ENCODE data around the gene TLL1. TPM values are rescaled to one million over a fixed set of nuclear protein-coding genes. Genes with fewer than 3 reads are reported as not detected.

The TLL1 gene
- total RNA-seq, 1 experiment from 2014 or later: 0.63 TPM

- no peak for DNase-seq (ENCODE audit: low spot score)
- TF ChIP-seq PRRX2 (CRISPR knock-in tag; IDR thresholded peaks at IDR 0.05): no peak
- TF ChIP-seq HMGA2 (CRISPR knock-in tag; IDR thresholded peaks at IDR 0.05): no peak
- no peak for TF ChIP-seq E2F1 (CRISPR knock-in tag; IDR thresholded peaks at IDR 0.05)
- no peak for TF ChIP-seq ZNF532 (CRISPR knock-in tag; IDR thresholded peaks at IDR 0.05; ENCODE audit: borderline replicate concordance)
- TF ChIP-seq KAT7 (CRISPR knock-in tag; IDR thresholded peaks at IDR 0.05; ENCODE audit: borderline replicate concordance): no peak
- TF ChIP-seq, protein P1, sequence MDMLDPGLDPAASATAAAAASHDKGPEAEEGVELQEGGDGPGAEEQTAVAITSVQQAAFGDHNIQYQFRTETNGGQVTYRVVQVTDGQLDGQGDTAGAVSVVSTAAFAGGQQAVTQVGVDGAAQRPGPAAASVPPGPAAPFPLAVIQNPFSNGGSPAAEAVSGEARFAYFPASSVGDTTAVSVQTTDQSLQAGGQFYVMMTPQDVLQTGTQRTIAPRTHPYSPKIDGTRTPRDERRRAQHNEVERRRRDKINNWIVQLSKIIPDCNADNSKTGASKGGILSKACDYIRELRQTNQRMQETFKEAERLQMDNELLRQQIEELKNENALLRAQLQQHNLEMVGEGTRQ (CRISPR knock-in tag; IDR thresholded peaks at IDR 0.05): no peak
- no peak for TF ChIP-seq FOXK1 (CRISPR knock-in tag; IDR thresholded peaks at IDR 0.05)
- TF ChIP-seq MAX (CRISPR knock-in tag; IDR thresholded peaks at IDR 0.05): no peak
- no peak for TF ChIP-seq TCF7 (CRISPR knock-in tag; IDR thresholded peaks at IDR 0.05; ENCODE audit: low read depth)
- TF ChIP-seq AR (CRISPR knock-in tag; IDR thresholded peaks at IDR 0.05): no peak
- TF ChIP-seq TP53 (CRISPR knock-in tag; IDR thresholded peaks at IDR 0.05): no peak
- TF ChIP-seq, protein P2, sequence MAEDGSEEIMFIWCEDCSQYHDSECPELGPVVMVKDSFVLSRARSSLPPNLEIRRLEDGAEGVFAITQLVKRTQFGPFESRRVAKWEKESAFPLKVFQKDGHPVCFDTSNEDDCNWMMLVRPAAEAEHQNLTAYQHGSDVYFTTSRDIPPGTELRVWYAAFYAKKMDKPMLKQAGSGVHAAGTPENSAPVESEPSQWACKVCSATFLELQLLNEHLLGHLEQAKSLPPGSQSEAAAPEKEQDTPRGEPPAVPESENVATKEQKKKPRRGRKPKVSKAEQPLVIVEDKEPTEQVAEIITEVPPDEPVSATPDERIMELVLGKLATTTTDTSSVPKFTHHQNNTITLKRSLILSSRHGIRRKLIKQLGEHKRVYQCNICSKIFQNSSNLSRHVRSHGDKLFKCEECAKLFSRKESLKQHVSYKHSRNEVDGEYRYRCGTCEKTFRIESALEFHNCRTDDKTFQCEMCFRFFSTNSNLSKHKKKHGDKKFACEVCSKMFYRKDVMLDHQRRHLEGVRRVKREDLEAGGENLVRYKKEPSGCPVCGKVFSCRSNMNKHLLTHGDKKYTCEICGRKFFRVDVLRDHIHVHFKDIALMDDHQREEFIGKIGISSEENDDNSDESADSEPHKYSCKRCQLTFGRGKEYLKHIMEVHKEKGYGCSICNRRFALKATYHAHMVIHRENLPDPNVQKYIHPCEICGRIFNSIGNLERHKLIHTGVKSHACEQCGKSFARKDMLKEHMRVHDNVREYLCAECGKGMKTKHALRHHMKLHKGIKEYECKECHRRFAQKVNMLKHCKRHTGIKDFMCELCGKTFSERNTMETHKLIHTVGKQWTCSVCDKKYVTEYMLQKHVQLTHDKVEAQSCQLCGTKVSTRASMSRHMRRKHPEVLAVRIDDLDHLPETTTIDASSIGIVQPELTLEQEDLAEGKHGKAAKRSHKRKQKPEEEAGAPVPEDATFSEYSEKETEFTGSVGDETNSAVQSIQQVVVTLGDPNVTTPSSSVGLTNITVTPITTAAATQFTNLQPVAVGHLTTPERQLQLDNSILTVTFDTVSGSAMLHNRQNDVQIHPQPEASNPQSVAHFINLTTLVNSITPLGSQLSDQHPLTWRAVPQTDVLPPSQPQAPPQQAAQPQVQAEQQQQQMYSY (CRISPR knock-in tag; IDR thresholded peaks at IDR 0.05): no peak
- TF ChIP-seq, protein P3, sequence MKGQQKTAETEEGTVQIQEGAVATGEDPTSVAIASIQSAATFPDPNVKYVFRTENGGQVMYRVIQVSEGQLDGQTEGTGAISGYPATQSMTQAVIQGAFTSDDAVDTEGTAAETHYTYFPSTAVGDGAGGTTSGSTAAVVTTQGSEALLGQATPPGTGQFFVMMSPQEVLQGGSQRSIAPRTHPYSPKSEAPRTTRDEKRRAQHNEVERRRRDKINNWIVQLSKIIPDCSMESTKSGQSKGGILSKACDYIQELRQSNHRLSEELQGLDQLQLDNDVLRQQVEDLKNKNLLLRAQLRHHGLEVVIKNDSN (CRISPR knock-in tag; IDR thresholded peaks at IDR 0.05): no peak
- Mint-ChIP-seq H3K4me3 (no peak overlapping the region), H3K36me3 (no peaks in the 10 kb centered on the region; the same call in 1 of the 2 replicates), H3K27me3 (ENCODE audit: low read depth) (peaks cover 47% of the 10 kb centered on the region), H3K4me1 (peaks cover 33% of the 10 kb centered on the region), H3K27ac (no peak overlapping the region), H3K9me3 (no peaks in the 10 kb centered on the region)
- ChIA-PET CTCF (no interaction called here), POLR2A (no interaction called here)
- ATAC-seq: no peak
Observed at GRCh38 chr4:165877286-165877685, 4.2 kb downstream of the TLL1 start.

All from WTC11 (cell line).